Neuronal stem cell (in vitro differentiated cells): ENCODE data around the gene PRTFDC1.

Source experiments
- DNase-seq: peaks from one replicate; pipeline ENCODE4 v3.0.0-alpha.2; 2013; ENCODE audit warnings: low spot score
- H2AFZ ChIP-seq: one replicate; pipeline ENCODE4 v1.6.1; 2013; ENCODE audit warnings: mild to moderate bottlenecking, low read length, inconsistent platforms
- H2AK5ac ChIP-seq: 2 replicates; pipeline ENCODE4 v1.6.1; 2013; ENCODE audit warnings: low read depth, mild to moderate bottlenecking, inconsistent platforms, low read length, moderate library complexity, mixed read lengths
- H2BK120ac ChIP-seq: 2 replicates; pipeline ENCODE4 v1.6.1; 2013; ENCODE audit warnings: low read depth, mild to moderate bottlenecking, inconsistent platforms, low read length, moderate library complexity, mixed read lengths
- H2BK12ac ChIP-seq: one replicate; pipeline ENCODE4 v1.6.1; 2013; ENCODE audit warnings: low read length, inconsistent platforms
- H2BK15ac ChIP-seq: 2 replicates; pipeline ENCODE4 v1.6.1; 2013; ENCODE audit warnings: mild to moderate bottlenecking, low read length, inconsistent platforms, mixed read lengths
- H2BK5ac ChIP-seq: one replicate; pipeline ENCODE4 v1.6.1; 2013; ENCODE audit warnings: inconsistent platforms, mild to moderate bottlenecking, low read length, moderate library complexity
- H3K14ac ChIP-seq: one replicate; pipeline ENCODE4 v1.6.1; 2013; ENCODE audit warnings: low read length, inconsistent platforms
- H3K18ac ChIP-seq: 2 replicates; pipeline ENCODE4 v1.6.1; 2013; ENCODE audit warnings: low read length, inconsistent platforms
- H3K23ac ChIP-seq: 2 replicates; pipeline ENCODE4 v1.6.1; 2013; ENCODE audit warnings: low read depth, mild to moderate bottlenecking, mixed read lengths, low read length, inconsistent platforms; ENCODE audit not compliant: poor library complexity
- H3K27ac ChIP-seq: replicated peaks from 3 replicates; pipeline ENCODE4 v1.5.1; 2013; ENCODE audit warnings: low read length, inconsistent platforms
- H3K27me3 ChIP-seq, 3 experiments: 2 replicates each; pipeline ENCODE4 v1.6.1; 2013; ENCODE audit warnings: low read length in 3 of 3, mild to moderate bottlenecking in 2 of 3, inconsistent platforms in 1 of 3, low read depth in 1 of 3, mixed read lengths in 1 of 3, moderate library complexity in 1 of 3; ENCODE audit not compliant: control insufficient read depth in 3 of 3, insufficient read depth in 3 of 3
- H3K36me3 ChIP-seq, 2 donors: replicated peaks in 1 of 2; 2 replicates each; pipeline ENCODE4 v1.6.1; 2013; ENCODE audit warnings: low read length in 2 of 2; ENCODE audit not compliant: control insufficient read depth in 2 of 2, insufficient read depth in 2 of 2
- H3K4ac ChIP-seq: 2 replicates; pipeline ENCODE4 v1.6.1; 2013; ENCODE audit warnings: inconsistent platforms, mild to moderate bottlenecking, low read length, moderate library complexity
- H3K4me1 ChIP-seq, 2 donors: 1 replicate in 1 of 2; 2 replicates in 1 of 2; pipeline ENCODE4 v1.6.1; 2013; ENCODE audit warnings: low read length in 2 of 2, low read depth in 1 of 2; ENCODE audit not compliant: control insufficient read depth in 2 of 2, insufficient read depth in 1 of 2
- H3K4me2 ChIP-seq: one replicate; pipeline ENCODE4 v1.6.1; 2013; ENCODE audit warnings: mild to moderate bottlenecking, low read length, inconsistent platforms; ENCODE audit not compliant: insufficient read depth, poor library complexity, severe bottlenecking
- H3K4me3 ChIP-seq, 2 donors: 2 replicates each; pipeline ENCODE4 v1.5.1; 2013; ENCODE audit warnings: low read length in 2 of 2, mild to moderate bottlenecking in 2 of 2, inconsistent platforms in 1 of 2, moderate library complexity in 1 of 2
- H3K79me1 ChIP-seq: one replicate; pipeline ENCODE4 v1.6.1; 2013; ENCODE audit warnings: low read depth, mild to moderate bottlenecking, inconsistent platforms, low read length, moderate library complexity
- H3K9ac ChIP-seq: one replicate; pipeline ENCODE4 v1.6.1; 2013; ENCODE audit warnings: mild to moderate bottlenecking, low read depth, low read length, inconsistent platforms; ENCODE audit not compliant: poor library complexity
- H3K9me3 ChIP-seq, 2 donors: replicated peaks in 1 of 2; 2 replicates each; pipeline versions ENCODE3 to v1.6.1; 2013; ENCODE audit warnings: low read length in 2 of 2, mild to moderate bottlenecking in 2 of 2, inconsistent platforms in 1 of 2, low read depth in 1 of 2, mixed read lengths in 1 of 2, moderate library complexity in 1 of 2; ENCODE audit not compliant: control insufficient read depth in 2 of 2, insufficient read depth in 1 of 2
- H4K8ac ChIP-seq: one replicate; pipeline ENCODE4 v1.6.1; 2013; ENCODE audit warnings: low read depth, mild to moderate bottlenecking, inconsistent platforms, low read length, moderate library complexity
- H4K91ac ChIP-seq: one replicate; pipeline ENCODE4 v1.6.1; 2013; ENCODE audit warnings: low read length, low read depth, mild to moderate bottlenecking, inconsistent platforms; ENCODE audit not compliant: poor library complexity
- WGBS, 2 donors: extraction: QIAGEN DNeasy Blood & Tissue Kit; methylation state at CpG; one replicate each; pipeline ENCODE4 v1.1.7; 2013; ENCODE audit warnings: missing lambda C conversion rate in 2 of 2, mixed read lengths in 1 of 2; ENCODE audit not compliant: insufficient read length in 2 of 2, insufficient replicate concordance in 1 of 2; ENCODE audit errors: extremely low coverage in 2 of 2; 5-methylcytosine and 5-hydroxymethylcytosine counted together

Gene PRTFDC1

DNA sequence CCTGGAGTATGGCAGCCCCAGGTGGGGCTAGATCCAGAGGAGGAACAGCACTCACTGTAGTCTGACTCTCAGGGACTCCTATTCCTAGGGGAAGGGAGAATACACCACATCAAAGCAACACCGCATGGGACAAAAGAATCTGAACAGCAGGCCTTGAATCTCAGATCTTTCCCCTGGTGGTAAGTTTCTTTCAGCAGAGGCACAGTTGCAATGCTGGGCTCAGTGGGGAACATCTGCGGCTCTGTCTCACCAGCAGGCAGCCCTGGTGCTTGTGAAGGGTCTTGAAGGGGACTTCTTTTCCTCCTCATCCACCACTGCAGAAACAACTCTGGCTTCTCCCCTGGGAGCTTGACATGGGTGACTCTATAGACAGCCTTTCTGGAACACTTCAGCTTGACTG is 117.5 kb downstream of the PRTFDC1 start:
- WGBS, 2 donors: no CpG with 5 or more reads among the region's 2 CpGs
- H4K91ac ChIP-seq: no peak overlapping the region
- H2BK5ac ChIP-seq: no peak overlapping the region

DNA sequence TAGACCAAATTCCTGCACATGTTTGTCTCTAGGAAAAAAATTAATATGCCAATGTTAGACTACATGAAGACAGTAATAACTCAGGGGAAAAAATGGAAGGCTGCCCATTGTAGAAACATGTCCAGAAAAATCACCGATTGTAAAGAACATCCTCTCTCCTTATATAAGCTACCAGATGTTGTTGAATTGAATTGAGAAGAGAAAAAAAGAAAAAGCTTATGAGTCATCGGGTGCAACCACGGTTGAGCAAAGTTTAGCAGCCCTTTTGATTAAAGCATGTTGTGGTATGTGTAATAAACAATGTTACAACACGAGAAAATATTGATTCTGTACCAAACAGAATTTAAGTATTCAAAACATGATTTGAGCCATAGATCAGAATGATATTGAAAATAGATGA is 126.4 kb downstream of the PRTFDC1 start:
- Histone ChIP-seq H3K79me1 (no peaks in the 10 kb centered on the region), H3K18ac (no peak overlapping the region), H4K91ac (no peak overlapping the region), H3K9ac (no peak overlapping the region), H2AFZ (peak overlapping the region; percentile 3), H3K4me1 (peaks cover 0 to 7% of the 10 kb centered on the region in 2 donors), H2AK5ac (no peak overlapping the region), H3K9me3 (no peaks in the 10 kb centered on the region), H3K36me3 (no peaks in the 10 kb centered on the region), H3K4me3 (no peak overlapping the region), H3K4ac (no peak overlapping the region), H2BK5ac (no peak overlapping the region), H2BK12ac (no peak overlapping the region), H2BK15ac (no peak overlapping the region), H3K14ac (no peak overlapping the region), H3K27ac (no peak overlapping the region), H3K4me2 (no peak overlapping the region), H3K27me3 (no peaks in the 10 kb centered on the region), H3K23ac (no peak overlapping the region), H4K8ac (no peak overlapping the region), H2BK120ac (no peak overlapping the region)
- WGBS, 2 donors: no CpG with 5 or more reads among the region's 4 CpGs
- DNase-seq: no peak

More for the DNA sequence above, 117.5 kb downstream of the PRTFDC1 start:
- H3K18ac ChIP-seq: no peak overlapping the region
- H2BK15ac ChIP-seq: no peak overlapping the region
- H3K23ac ChIP-seq: no peak overlapping the region
- H3K14ac ChIP-seq: no peak overlapping the region
- H3K79me1 ChIP-seq: no peaks in the 10 kb centered on the region
- H2AK5ac ChIP-seq: no peak overlapping the region
- H3K9me3 ChIP-seq: peaks cover 0 to 18% of the 10 kb centered on the region in 2 donors
- no peak overlapping the region for H4K8ac ChIP-seq
- no peak overlapping the region for H3K27ac ChIP-seq
- no peak overlapping the region for H3K4ac ChIP-seq
- no peak overlapping the region for H2AFZ ChIP-seq
- H2BK12ac ChIP-seq: no peak overlapping the region
- no peaks in the 10 kb centered on the region for H3K36me3 ChIP-seq
- no peak overlapping the region for H3K4me2 ChIP-seq
- no peak overlapping the region for H3K9ac ChIP-seq
- H3K4me1 ChIP-seq: no peaks in the 10 kb centered on the region
- H3K27me3 ChIP-seq: no peaks in the 10 kb centered on the region
- no peak for DNase-seq
- no peak overlapping the region for H3K4me3 ChIP-seq
- H2BK120ac ChIP-seq: no peak overlapping the region

DNA sequence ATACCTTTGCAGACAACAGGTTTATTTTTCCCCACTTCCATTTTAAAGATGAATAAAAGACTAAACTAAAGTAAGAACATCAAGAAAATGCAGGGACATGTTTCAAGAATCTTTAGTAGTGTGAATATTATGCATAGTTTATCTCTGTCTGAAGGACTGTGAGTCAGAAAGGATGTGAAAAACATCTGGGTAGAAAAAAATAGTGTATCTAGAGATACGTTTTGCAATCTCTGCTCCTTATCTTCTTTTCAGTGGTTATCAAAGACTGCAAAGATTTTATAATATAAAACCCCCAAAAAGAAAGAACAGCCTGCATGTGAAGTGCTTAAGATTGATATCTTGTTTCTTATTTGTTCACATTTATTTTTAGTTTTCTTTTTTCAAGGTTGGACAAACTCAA is 126.9 kb downstream of the PRTFDC1 start:
- Histone ChIP-seq H3K23ac (no peak overlapping the region), H3K18ac (no peak overlapping the region), H2BK15ac (no peak overlapping the region), H2BK120ac (no peak overlapping the region), H3K79me1 (no peaks in the 10 kb centered on the region), H2AFZ (peak overlapping the region; percentile 26), H3K9me3 (no peaks in the 10 kb centered on the region), H2BK5ac (no peak overlapping the region), H3K27ac (no peak overlapping the region), H4K8ac (no peak overlapping the region), H3K27me3 (no peaks in the 10 kb centered on the region), H2BK12ac (no peak overlapping the region), H3K4me3 (no peak overlapping the region), H2AK5ac (no peak overlapping the region), H4K91ac (no peak overlapping the region), H3K4me1 (peaks cover 0 to 7% of the 10 kb centered on the region in 2 donors), H3K36me3 (no peaks in the 10 kb centered on the region), H3K4ac (no peak overlapping the region), H3K9ac (no peak overlapping the region), H3K14ac (no peak overlapping the region), H3K4me2 (no peak overlapping the region)
- WGBS, 2 donors: no CpG with 5 or more reads among the region's 1 CpG
- no peak for DNase-seq

DNA sequence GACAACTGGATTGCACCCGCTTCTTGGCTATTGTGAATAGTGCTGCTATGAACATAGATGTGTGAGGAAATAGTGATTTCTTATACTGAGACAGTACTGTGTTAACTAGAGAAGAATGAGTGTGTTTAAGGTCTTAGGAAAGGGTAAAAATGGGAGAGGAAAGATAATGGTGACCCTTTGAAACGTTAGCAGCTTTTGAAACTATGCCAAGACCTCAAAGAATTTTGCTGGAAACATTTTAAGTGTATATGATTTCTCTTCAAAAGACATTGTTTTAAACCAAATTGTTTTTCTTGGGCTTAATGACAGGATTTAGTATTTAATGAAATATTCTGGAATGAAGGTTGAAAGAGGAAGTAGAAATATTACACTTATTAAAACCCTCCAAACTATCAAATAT is 127.9 kb downstream of the PRTFDC1 start:
- H3K4me1 ChIP-seq: peaks cover 0 to 7% of the 10 kb centered on the region in 2 donors
- no peak overlapping the region for H3K4me3 ChIP-seq
- no peak overlapping the region for H3K4me2 ChIP-seq
- H2BK120ac ChIP-seq: no peak overlapping the region
- H4K91ac ChIP-seq: no peak overlapping the region
- H3K79me1 ChIP-seq: no peaks in the 10 kb centered on the region
- no peak overlapping the region for H3K18ac ChIP-seq
- H3K9me3 ChIP-seq: no peaks in the 10 kb centered on the region
- no peak overlapping the region for H2BK12ac ChIP-seq
- no peaks in the 10 kb centered on the region for H3K27me3 ChIP-seq
- H3K23ac ChIP-seq: no peak overlapping the region
- H3K14ac ChIP-seq: no peak overlapping the region
- WGBS, 2 donors: no CpG with 5 or more reads among the region's 2 CpGs
- no peak overlapping the region for H4K8ac ChIP-seq
- H2AFZ ChIP-seq: no peak overlapping the region
- H3K4ac ChIP-seq: no peak overlapping the region
- H2BK5ac ChIP-seq: no peak overlapping the region
- no peak for DNase-seq
- no peaks in the 10 kb centered on the region for H3K36me3 ChIP-seq
- H2BK15ac ChIP-seq: no peak overlapping the region
- H2AK5ac ChIP-seq: no peak overlapping the region
- H3K27ac ChIP-seq: no peak overlapping the region
- no peak overlapping the region for H3K9ac ChIP-seq
